HepG2 (cell line): Measurements from ENCODE around the gene RBBP8NL. TPM values are rescaled to one million over a fixed set of nuclear protein-coding genes. Genes with fewer than 3 reads are reported as not detected.

ENCODE experiments used
- GATA4 ChIP-seq: sonication (generic); IDR thresholded peaks from 2 replicates; pipeline ENCODE4 v1.6.1; 2016; ENCODE audit warnings: antibody characterized with exemption, low read depth, borderline replicate concordance
- HMGA1 ChIP-seq: sonication (generic); formaldehyde crosslinking; conservative IDR thresholded peaks from 2 replicates; pipeline ENCODE4 v1.4.0; 2020; ENCODE audit warnings: missing genetic modification reagents
- HOXD1 ChIP-seq: sonication (generic); formaldehyde crosslinking; IDR thresholded peaks from 2 replicates; pipeline ENCODE4 v1.5.0; 2020; ENCODE audit warnings: missing genetic modification reagents
- IRX3 ChIP-seq: sonication (generic); formaldehyde crosslinking; IDR thresholded peaks from 2 replicates; pipeline ENCODE4 v1.8.1; 2023; ENCODE audit warnings: mild to moderate bottlenecking, low read depth, missing genetic modification reagents, borderline replicate concordance
- KAT7 ChIP-seq: IDR thresholded peaks from 2 replicates; pipeline ENCODE4 v1.6.1; 2018; ENCODE audit warnings: borderline replicate concordance, missing compliant biosample characterization
- MXI1 ChIP-seq: IDR thresholded peaks from 3 replicates; pipeline ENCODE4 v1.6.1; 2012; ENCODE audit warnings: low read depth, low read length, inconsistent platforms, borderline replicate concordance
- NFIB ChIP-seq: sonication (generic); formaldehyde crosslinking; IDR thresholded peaks from 2 replicates; pipeline ENCODE4 v1.9.0; 2021; ENCODE audit warnings: missing genetic modification reagents, mild to moderate bottlenecking, borderline replicate concordance
- POLR2G ChIP-seq: fragments of 200-400 bp; formaldehyde crosslinking; IDR thresholded peaks from 2 replicates; pipeline ENCODE4 v1.6.1; 2018; ENCODE audit warnings: mild to moderate bottlenecking, low read depth, low read length, moderate library complexity
- RBFOX2 ChIP-seq: fragments of 200-400 bp; formaldehyde crosslinking; IDR thresholded peaks from 2 replicates; pipeline ENCODE4 v1.6.1; 2017; ENCODE audit warnings: low read depth, mild to moderate bottlenecking, low read length
- SNRNP70 ChIP-seq: fragments of 200-400 bp; formaldehyde crosslinking; IDR thresholded peaks from 2 replicates; pipeline ENCODE4 v1.6.1; 2017; ENCODE audit warnings: mild to moderate bottlenecking, low read depth, low read length, moderate library complexity
- STAG1 ChIP-seq: sonication (generic); formaldehyde crosslinking; IDR thresholded peaks from 2 replicates; pipeline ENCODE4 v1.4.0; 2020; ENCODE audit warnings: missing genetic modification reagents
- ZFAT ChIP-seq: sonication (generic); formaldehyde crosslinking; conservative IDR thresholded peaks from 2 replicates; pipeline ENCODE4 v1.8.1; 2023; ENCODE audit warnings: missing genetic modification reagents, inconsistent platforms
- ZFX ChIP-seq: sonication (generic); formaldehyde crosslinking; IDR thresholded peaks from 2 replicates; pipeline ENCODE4 v1.4.0; 2020; ENCODE audit warnings: mild to moderate bottlenecking, low read depth, missing genetic modification reagents, moderate library complexity
- ZNF121 ChIP-seq: sonication (generic); formaldehyde crosslinking; IDR thresholded peaks from 2 replicates; pipeline ENCODE4 v1.5.0; 2020; ENCODE audit warnings: mild to moderate bottlenecking, missing genetic modification reagents
- ZNF564 ChIP-seq: sonication (generic); formaldehyde crosslinking; IDR thresholded peaks from 2 replicates; pipeline ENCODE4 v1.8.1; 2023; ENCODE audit warnings: mild to moderate bottlenecking, missing genetic modification reagents
- ZNF781 ChIP-seq: sonication (generic); formaldehyde crosslinking; IDR thresholded peaks from 2 replicates; pipeline ENCODE4 v1.5.1; 2020; ENCODE audit warnings: borderline replicate concordance, mild to moderate bottlenecking, missing genetic modification reagents; ENCODE audit errors: not compliant biosample characterization
- ZNF841 ChIP-seq: sonication (generic); formaldehyde crosslinking; IDR thresholded peaks from 2 replicates; pipeline ENCODE4 v1.8.1; 2023; ENCODE audit warnings: missing genetic modification reagents, borderline replicate concordance
- ZSCAN29 ChIP-seq: sonication (generic); formaldehyde crosslinking; conservative IDR thresholded peaks from 2 replicates; pipeline ENCODE4 v1.4.0; 2020; ENCODE audit warnings: mild to moderate bottlenecking, missing genetic modification reagents
- polyA plus RNA-seq, 8 experiments: library from polyadenylated mRNA; depleted of rRNA in 3 of 8; stranded (reverse) in 7 of 8; unstranded in 1 of 8; fragments of >200 nt; fragmentation: Illumina TruSeq in 4 of 8; extraction: Trizol in 4 of 8; gene quantifications; 2 replicates each; pipeline versions ENCODE4 v1.2.1 to v1.2.3, GENCODE V29; 2011 to 2016; ENCODE audit warnings: low read depth in 4 of 8, missing spikeins in 1 of 8, mixed read lengths in 1 of 8; ENCODE audit not compliant: insufficient read depth in 1 of 8
- total RNA-seq, 5 experiments: library from RNA; depleted of rRNA; stranded (reverse); fragments of >200 nt; fragmentation: Illumina TruSeq; extraction: Trizol; gene quantifications; 2 replicates each; pipeline ENCODE4 v1.2.3, GENCODE V29; 2016; ENCODE audit warnings: low read depth in 1 of 5
- TF ChIP-seq, protein P1 (sequence below): sonication (generic); formaldehyde crosslinking; IDR thresholded peaks from 2 replicates; pipeline ENCODE4 v1.4.0; 2020; ENCODE audit warnings: missing genetic modification reagents
- TF ChIP-seq, protein P2 (sequence below), 2 experiments: fragments of 450-650 bp in 1 of 2; sonication (generic) in 1 of 2; formaldehyde crosslinking; IDR thresholded peaks; 2 replicates each; pipeline versions ENCODE4 v1.5.0 to v1.8.0; 2020 to 2022; ENCODE audit warnings: mild to moderate bottlenecking in 1 of 2, missing genetic modification reagents in 1 of 2
- TF ChIP-seq, protein P3 (sequence below), 2 experiments: IDR thresholded peaks; 2 replicates each; pipeline ENCODE4 v1.6.1; 2011 to 2012; ENCODE audit warnings: low read length in 2 of 2, borderline replicate concordance in 1 of 2, low read depth in 1 of 2, mild to moderate bottlenecking in 1 of 2, moderate library complexity in 1 of 2
- TF ChIP-seq, protein P4 (sequence below): sonication (generic); formaldehyde crosslinking; IDR thresholded peaks from 2 replicates; pipeline ENCODE4 v1.8.0; 2022; ENCODE audit warnings: mild to moderate bottlenecking, missing genetic modification reagents, moderate library complexity

RBBP8NL gene
- total and polyA plus RNA-seq, 2 of the 13 experiments (the other 11 are each of a cell fraction or from before 2014, with no cell fraction given), result 0.69 to 0.86 TPM

DNA sequence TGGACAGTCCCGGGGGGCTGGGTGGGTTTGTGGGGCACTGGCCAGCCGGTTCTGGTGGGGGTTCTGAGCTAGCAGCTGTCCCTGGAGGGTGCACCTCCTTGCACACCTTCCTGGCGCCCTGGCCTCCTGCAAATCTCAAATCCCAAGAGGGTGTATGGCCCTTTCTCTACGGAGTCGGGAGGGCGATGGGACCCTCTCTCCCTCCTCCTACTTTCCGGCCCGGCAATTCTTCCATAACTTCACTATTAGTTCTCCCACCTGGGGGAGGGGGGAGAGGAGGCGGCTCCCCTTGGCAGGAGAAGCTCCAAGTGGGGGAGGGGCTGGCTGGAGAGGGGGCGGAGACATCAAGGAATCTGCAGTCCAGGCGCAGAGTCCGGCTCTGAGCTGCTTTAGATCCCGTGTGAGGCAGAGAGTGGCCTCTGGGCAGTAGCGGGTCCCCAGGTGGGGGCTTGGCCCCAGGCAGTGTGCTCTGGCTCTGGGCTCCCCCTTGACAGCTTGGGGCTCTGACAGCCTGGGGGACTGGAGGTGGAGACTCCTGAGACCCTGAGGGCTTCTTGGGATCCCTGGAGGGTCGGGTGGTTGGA is 58.9 kb downstream of the RBBP8NL start (continued):
- TF ChIP-seq, protein P1, sequence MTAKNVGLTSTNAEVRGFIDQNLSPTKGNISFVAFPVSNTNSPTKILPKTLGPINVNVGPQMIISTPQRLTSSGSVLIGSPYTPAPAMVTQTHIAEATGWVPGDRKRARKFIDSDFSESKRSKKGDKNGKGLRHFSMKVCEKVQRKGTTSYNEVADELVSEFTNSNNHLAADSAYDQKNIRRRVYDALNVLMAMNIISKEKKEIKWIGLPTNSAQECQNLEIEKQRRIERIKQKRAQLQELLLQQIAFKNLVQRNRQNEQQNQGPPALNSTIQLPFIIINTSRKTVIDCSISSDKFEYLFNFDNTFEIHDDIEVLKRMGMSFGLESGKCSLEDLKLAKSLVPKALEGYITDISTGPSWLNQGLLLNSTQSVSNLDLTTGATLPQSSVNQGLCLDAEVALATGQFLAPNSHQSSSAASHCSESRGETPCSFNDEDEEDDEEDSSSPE (CRISPR knock-in tag), result no peak
- no peak for TF ChIP-seq HOXD1
- no peak for TF ChIP-seq ZFAT
- TF ChIP-seq ZSCAN29 (CRISPR knock-in tag), result no peak
- TF ChIP-seq SNRNP70, result no peak
- no peak for TF ChIP-seq NFIB (CRISPR knock-in tag)
- no peak for TF ChIP-seq ZNF841 (CRISPR knock-in tag)
- peak; percentile 69; the same call in 1 of the 2 replicates for TF ChIP-seq GATA4
- no peak for TF ChIP-seq ZNF781
- TF ChIP-seq IRX3 (CRISPR knock-in tag), result no peak; the same call in 1 of the 2 replicates
- TF ChIP-seq STAG1, result no peak
- TF ChIP-seq, protein P2, sequence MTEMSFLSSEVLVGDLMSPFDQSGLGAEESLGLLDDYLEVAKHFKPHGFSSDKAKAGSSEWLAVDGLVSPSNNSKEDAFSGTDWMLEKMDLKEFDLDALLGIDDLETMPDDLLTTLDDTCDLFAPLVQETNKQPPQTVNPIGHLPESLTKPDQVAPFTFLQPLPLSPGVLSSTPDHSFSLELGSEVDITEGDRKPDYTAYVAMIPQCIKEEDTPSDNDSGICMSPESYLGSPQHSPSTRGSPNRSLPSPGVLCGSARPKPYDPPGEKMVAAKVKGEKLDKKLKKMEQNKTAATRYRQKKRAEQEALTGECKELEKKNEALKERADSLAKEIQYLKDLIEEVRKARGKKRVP (CRISPR knock-in tag; IDR thresholded peaks at IDR 0.05), result peak in 1 of 2 experiments; percentile 38; a peak in 2 of 4 replicates
- TF ChIP-seq, protein P3, sequence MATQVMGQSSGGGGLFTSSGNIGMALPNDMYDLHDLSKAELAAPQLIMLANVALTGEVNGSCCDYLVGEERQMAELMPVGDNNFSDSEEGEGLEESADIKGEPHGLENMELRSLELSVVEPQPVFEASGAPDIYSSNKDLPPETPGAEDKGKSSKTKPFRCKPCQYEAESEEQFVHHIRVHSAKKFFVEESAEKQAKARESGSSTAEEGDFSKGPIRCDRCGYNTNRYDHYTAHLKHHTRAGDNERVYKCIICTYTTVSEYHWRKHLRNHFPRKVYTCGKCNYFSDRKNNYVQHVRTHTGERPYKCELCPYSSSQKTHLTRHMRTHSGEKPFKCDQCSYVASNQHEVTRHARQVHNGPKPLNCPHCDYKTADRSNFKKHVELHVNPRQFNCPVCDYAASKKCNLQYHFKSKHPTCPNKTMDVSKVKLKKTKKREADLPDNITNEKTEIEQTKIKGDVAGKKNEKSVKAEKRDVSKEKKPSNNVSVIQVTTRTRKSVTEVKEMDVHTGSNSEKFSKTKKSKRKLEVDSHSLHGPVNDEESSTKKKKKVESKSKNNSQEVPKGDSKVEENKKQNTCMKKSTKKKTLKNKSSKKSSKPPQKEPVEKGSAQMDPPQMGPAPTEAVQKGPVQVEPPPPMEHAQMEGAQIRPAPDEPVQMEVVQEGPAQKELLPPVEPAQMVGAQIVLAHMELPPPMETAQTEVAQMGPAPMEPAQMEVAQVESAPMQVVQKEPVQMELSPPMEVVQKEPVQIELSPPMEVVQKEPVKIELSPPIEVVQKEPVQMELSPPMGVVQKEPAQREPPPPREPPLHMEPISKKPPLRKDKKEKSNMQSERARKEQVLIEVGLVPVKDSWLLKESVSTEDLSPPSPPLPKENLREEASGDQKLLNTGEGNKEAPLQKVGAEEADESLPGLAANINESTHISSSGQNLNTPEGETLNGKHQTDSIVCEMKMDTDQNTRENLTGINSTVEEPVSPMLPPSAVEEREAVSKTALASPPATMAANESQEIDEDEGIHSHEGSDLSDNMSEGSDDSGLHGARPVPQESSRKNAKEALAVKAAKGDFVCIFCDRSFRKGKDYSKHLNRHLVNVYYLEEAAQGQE (IDR thresholded peaks at IDR 0.05; ENCODE audit: borderline replicate concordance in 1 of 2, low read depth in 1 of 2, low read length in 2 of 2), result no peak; a peak in 2 of 4 replicates
- TF ChIP-seq POLR2G, result peak; percentile 83; the same call in 1 of the 2 replicates
- TF ChIP-seq, protein P4, sequence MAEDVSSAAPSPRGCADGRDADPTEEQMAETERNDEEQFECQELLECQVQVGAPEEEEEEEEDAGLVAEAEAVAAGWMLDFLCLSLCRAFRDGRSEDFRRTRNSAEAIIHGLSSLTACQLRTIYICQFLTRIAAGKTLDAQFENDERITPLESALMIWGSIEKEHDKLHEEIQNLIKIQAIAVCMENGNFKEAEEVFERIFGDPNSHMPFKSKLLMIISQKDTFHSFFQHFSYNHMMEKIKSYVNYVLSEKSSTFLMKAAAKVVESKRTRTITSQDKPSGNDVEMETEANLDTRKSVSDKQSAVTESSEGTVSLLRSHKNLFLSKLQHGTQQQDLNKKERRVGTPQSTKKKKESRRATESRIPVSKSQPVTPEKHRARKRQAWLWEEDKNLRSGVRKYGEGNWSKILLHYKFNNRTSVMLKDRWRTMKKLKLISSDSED, result no peak
- TF ChIP-seq KAT7, result no peak
- no peak for TF ChIP-seq HMGA1
- TF ChIP-seq ZNF564 (CRISPR knock-in tag), result no peak; the same call in 1 of the 2 replicates
- TF ChIP-seq ZNF121 (CRISPR knock-in tag), result no peak; the same call in 1 of the 2 replicates
- no peak for TF ChIP-seq RBFOX2
- no peak; the same call in 2 of the 3 replicates for TF ChIP-seq MXI1
- TF ChIP-seq ZFX (CRISPR knock-in tag), result no peak
